Measurements from ENCODE around the gene LRFN4. TPM values are rescaled to one million over a fixed set of nuclear protein-coding genes. Genes with fewer than 3 reads are reported as not detected.

The LRFN4 gene
- total and polyA plus RNA-seq, 10 of the 15 experiments (the other 5 are each of a cell fraction or from before 2014, with no cell fraction given), result 0.03 to 43.8 (median 4.9) TPM

DNA sequence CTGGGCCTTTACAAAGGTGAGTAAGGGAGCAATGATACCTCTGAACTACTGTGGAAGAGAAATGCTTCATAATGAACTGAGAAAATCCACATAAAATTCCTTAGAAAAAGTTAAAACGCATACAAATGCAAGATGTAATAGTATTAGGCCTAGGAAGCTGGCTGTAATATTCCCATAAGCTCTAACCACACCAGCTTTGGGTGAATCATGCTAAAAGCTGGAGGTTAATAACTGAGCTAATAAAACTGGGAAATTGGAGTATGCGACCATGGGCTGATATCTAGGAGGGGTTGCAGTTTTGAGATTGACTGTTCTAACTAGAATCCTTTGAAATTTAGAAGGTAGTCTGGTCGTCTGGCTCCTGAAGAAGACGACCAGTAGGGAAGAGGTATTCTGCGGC lies 42.2 kb upstream of the LRFN4 start:
- Histone ChIP-seq H3K36me3 (ENCODE audit: control insufficient read depth in 2 of 2, insufficient read depth in 2 of 2, low read length in 1 of 2) (no peaks in the 10 kb centered on the region), H3K4me2 (ENCODE audit: control insufficient read depth, insufficient read depth) (no peak overlapping the region), H3K4me1 (ENCODE audit: control insufficient read depth, insufficient read depth, low read length) (no peaks in the 10 kb centered on the region), H3K9me3 (replicated peaks; ENCODE audit: control insufficient read depth, insufficient read depth, low read length) (no peaks in the 10 kb centered on the region), H4K20me1 (ENCODE audit: control insufficient read depth, insufficient read depth) (no peaks in the 10 kb centered on the region), H3K9ac (ENCODE audit: control insufficient read depth, insufficient read depth, low read length) (no peak overlapping the region), H2AFZ (ENCODE audit: control insufficient read depth, low read depth, low read length) (no peak overlapping the region), H3K79me2 (ENCODE audit: control insufficient read depth, insufficient read depth, low read length) (no peaks in the 10 kb centered on the region), H3K4me3 (no peak overlapping the region), H3K27ac (ENCODE audit: control insufficient read depth, insufficient read depth) (no peak overlapping the region), H3K27me3 (replicated peaks in 1 of 2; ENCODE audit: control insufficient read depth in 2 of 2, insufficient read depth in 2 of 2, low read length in 1 of 2) (no peaks in the 10 kb centered on the region)
- intact Hi-C loops (cut with micrococcal nuclease; ENCODE audit: unreplicated experiment) (no loop called here), in situ Hi-C loops (cut with MboI) (no loop called here)
- BruUV-seq (replicated peaks), result no TSS peak
- ATAC-seq, result no peak
- no peak for FAIRE-seq
- no peak for DNase-seq (ENCODE audit: low read depth, low spot score)
- ChIA-PET RAD21 (ENCODE audit: unreplicated experiment) (no interaction called here), SMC1A (ENCODE audit: uncharacterized antibody, unreplicated experiment) (interaction anchor here (1.0 kb wide), 1 partner anchor 9 kb away, joined by 3 read pairs; no protein-coding TSS in a partner anchor), POLR2A (no interaction called here), CTCF (no interaction called here)
- 98% methylated on average over 5 of the region's 5 CpGs for WGBS (ENCODE audit: insufficient coverage, insufficient replicate concordance, low lambda C conversion rate, missing lambda C conversion rate)
- TF ChIP-seq CBX3 (IDR thresholded peaks at IDR 0.05; ENCODE audit: borderline replicate concordance, low read depth) (no peak), POU2F2 (IDR thresholded peaks at IDR 0.05; ENCODE audit: borderline replicate concordance, low read depth, low read length) (no peak), STAT1 (conservative IDR thresholded peaks at IDR 0.05) (no peak), BACH1 (IDR thresholded peaks at IDR 0.05; ENCODE audit: borderline replicate concordance) (no peak), HSF1 (IDR thresholded peaks at IDR 0.05; ENCODE audit: low read depth, low read length) (no peak), PAX8 (IDR thresholded peaks at IDR 0.05) (no peak), ZNF592 (IDR thresholded peaks at IDR 0.05) (no peak), LARP7 (IDR thresholded peaks at IDR 0.05) (no peak), PBX3 (IDR thresholded peaks at IDR 0.05; ENCODE audit: insufficient replicate concordance, low read depth, low read length) (no peak), SMARCA5 (IDR thresholded peaks at IDR 0.05) (no peak)
- TF ChIP-seq, protein P1, sequence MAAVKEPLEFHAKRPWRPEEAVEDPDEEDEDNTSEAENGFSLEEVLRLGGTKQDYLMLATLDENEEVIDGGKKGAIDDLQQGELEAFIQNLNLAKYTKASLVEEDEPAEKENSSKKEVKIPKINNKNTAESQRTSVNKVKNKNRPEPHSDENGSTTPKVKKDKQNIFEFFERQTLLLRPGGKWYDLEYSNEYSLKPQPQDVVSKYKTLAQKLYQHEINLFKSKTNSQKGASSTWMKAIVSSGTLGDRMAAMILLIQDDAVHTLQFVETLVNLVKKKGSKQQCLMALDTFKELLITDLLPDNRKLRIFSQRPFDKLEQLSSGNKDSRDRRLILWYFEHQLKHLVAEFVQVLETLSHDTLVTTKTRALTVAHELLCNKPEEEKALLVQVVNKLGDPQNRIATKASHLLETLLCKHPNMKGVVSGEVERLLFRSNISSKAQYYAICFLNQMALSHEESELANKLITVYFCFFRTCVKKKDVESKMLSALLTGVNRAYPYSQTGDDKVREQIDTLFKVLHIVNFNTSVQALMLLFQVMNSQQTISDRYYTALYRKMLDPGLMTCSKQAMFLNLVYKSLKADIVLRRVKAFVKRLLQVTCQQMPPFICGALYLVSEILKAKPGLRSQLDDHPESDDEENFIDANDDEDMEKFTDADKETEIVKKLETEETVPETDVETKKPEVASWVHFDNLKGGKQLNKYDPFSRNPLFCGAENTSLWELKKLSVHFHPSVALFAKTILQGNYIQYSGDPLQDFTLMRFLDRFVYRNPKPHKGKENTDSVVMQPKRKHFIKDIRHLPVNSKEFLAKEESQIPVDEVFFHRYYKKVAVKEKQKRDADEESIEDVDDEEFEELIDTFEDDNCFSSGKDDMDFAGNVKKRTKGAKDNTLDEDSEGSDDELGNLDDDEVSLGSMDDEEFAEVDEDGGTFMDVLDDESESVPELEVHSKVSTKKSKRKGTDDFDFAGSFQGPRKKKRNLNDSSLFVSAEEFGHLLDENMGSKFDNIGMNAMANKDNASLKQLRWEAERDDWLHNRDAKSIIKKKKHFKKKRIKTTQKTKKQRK (IDR thresholded peaks at IDR 0.05; ENCODE audit: low read depth, low read length), result no peak
